A549 (cell line): ENCODE measurements around the gene TCF23. TPM values are rescaled to one million over a fixed set of nuclear protein-coding genes. Genes with fewer than 3 reads are reported as not detected.

Experiments used
- ATAC-seq, 2 experiments: fragments of 200-7000 bp in 1 of 2; fragments of >200 bp in 1 of 2; cut with Nextera tagmentation in 1 of 2; cut with Tn5 transposase in 1 of 2; 3 replicates each; pipeline versions ENCODE4 v1.8.0 to v1.9.1; 2018 to 2020; ENCODE audit warnings: mild to moderate bottlenecking in 1 of 2, moderate library complexity in 1 of 2
- CTCF ChIA-PET: fragments of 300-600 bp; sonication (Branson Sonifier 250); formaldehyde crosslinking; extraction: SDS; loops from one replicate; lab custom pipeline; 2021; ENCODE audit warnings: antibody characterized with exemption, inconsistent platforms; lab: Yijun Ruan, JAX
- POLR2A ChIA-PET: fragments of 350-600 bp; formaldehyde crosslinking; extraction: SDS; loops from one replicate; lab custom pipeline; 2021; ENCODE audit warnings: antibody characterized with exemption, inconsistent platforms; lab: Yijun Ruan, JAX
- DNase-seq, 2 experiments: peaks; one replicate each; pipeline versions ENCODE4 v3.0.0 to v3.0.0-alpha.2; 2011 to 2016; ENCODE audit warnings: low read depth in 1 of 2, low spot score in 1 of 2
- FAIRE-seq: peaks from 2 replicates; lab custom pipeline; 2011; peaks lifted over from hg19 to GRCh38; lab: Jason Lieb, UNC
- H3K27ac ChIP-seq, 2 experiments: fragments of >200 bp; sonication (Bioruptor Twin); formaldehyde crosslinking; 3 replicates each; pipeline ENCODE4 v1.5.1; 2016 to 2017
- H3K4me1 ChIP-seq: fragments of >200 bp; sonication (Bioruptor Twin); formaldehyde crosslinking; 3 replicates; pipeline ENCODE4 v1.6.1; 2016
- H3K4me2 ChIP-seq: fragments of >200 bp; sonication (Bioruptor Twin); formaldehyde crosslinking; 3 replicates; pipeline ENCODE4 v1.6.1; 2016
- H3K4me3 ChIP-seq: fragments of >200 bp; sonication (Bioruptor Twin); formaldehyde crosslinking; 3 replicates; pipeline ENCODE4 v1.5.1; 2016
- H3K9me3 ChIP-seq: fragments of >200 bp; sonication (Bioruptor Twin); formaldehyde crosslinking; 3 replicates; pipeline ENCODE4 v1.6.1; 2016
- ATOH8 ChIP-seq: fragments of 250-450 bp; sonication (Bioruptor Pico); IDR thresholded peaks from 2 replicates; pipeline ENCODE4 v1.5.0; 2020; ENCODE audit warnings: low read depth, mild to moderate bottlenecking, moderate library complexity
- CEBPB ChIP-seq, 2 experiments: fragments of >200 bp in 1 of 2; sonication (Bioruptor Twin) in 1 of 2; formaldehyde crosslinking in 1 of 2; IDR thresholded peaks; 2 replicates each; pipeline ENCODE4 v1.6.1; 2012 to 2016
- EHF ChIP-seq: fragments of 250-450 bp; sonication (Bioruptor Pico); IDR thresholded peaks from 2 replicates; pipeline ENCODE4 v1.5.0; 2020; ENCODE audit warnings: mild to moderate bottlenecking
- EP300 ChIP-seq, 2 experiments: fragments of >200 bp; sonication (Bioruptor Twin); formaldehyde crosslinking; IDR thresholded peaks; 2 replicates in 1 of 2; 3 replicates in 1 of 2; pipeline ENCODE4 v1.6.1; 2016 to 2017
- HEYL ChIP-seq: fragments of 250-450 bp; sonication (Bioruptor Pico); IDR thresholded peaks from 2 replicates; pipeline ENCODE4 v1.8.0; 2021; ENCODE audit warnings: mild to moderate bottlenecking, moderate library complexity
- HOXA7 ChIP-seq: fragments of 250-450 bp; sonication (Bioruptor Pico); IDR thresholded peaks from 2 replicates; pipeline ENCODE4 v1.5.0; 2020; ENCODE audit warnings: mild to moderate bottlenecking, moderate library complexity
- MAX ChIP-seq: IDR thresholded peaks from 2 replicates; pipeline ENCODE4 v1.6.1; 2012
- MYC ChIP-seq: IDR thresholded peaks from 2 replicates; pipeline ENCODE4 v1.6.1; 2012; ENCODE audit warnings: mild to moderate bottlenecking, inconsistent platforms, low read length, improper control_type of control experiment, borderline replicate concordance
- NFE2L2 ChIP-seq: fragments of 150-350 bp; conservative IDR thresholded peaks from 2 replicates; pipeline ENCODE4 v1.6.1; 2014; ENCODE audit warnings: low read length
- NPAS2 ChIP-seq: fragments of 250-450 bp; sonication (Bioruptor Pico); IDR thresholded peaks from 2 replicates; pipeline ENCODE4 v1.8.0; 2022; ENCODE audit warnings: mild to moderate bottlenecking, moderate library complexity, borderline replicate concordance
- POLR2A ChIP-seq: IDR thresholded peaks from 2 replicates; pipeline ENCODE4 v1.6.1; 2012; ENCODE audit warnings: mild to moderate bottlenecking, low read length
- SREBF2 ChIP-seq: fragments of 450-650 bp; IDR thresholded peaks from 2 replicates; pipeline ENCODE4 v1.6.1; 2014; ENCODE audit warnings: mild to moderate bottlenecking, moderate library complexity
- TP53 ChIP-seq: fragments of 250-450 bp; sonication (Bioruptor Pico); IDR thresholded peaks from 2 replicates; pipeline ENCODE4 v1.5.0; 2021; ENCODE audit warnings: mild to moderate bottlenecking, moderate library complexity
- USF2 ChIP-seq: fragments of 450-650 bp; IDR thresholded peaks from 2 replicates; pipeline ENCODE4 v1.6.1; 2014; ENCODE audit warnings: antibody characterized with exemption
- ZFP36 ChIP-seq: fragments of 450-650 bp; IDR thresholded peaks from 2 replicates; pipeline ENCODE4 v1.6.1; 2014; ENCODE audit warnings: borderline replicate concordance; ENCODE audit not compliant: partially characterized antibody
- ZNF302 ChIP-seq: fragments of 250-450 bp; sonication (Bioruptor Pico); IDR thresholded peaks from 2 replicates; pipeline ENCODE4 v1.9.0; 2021; ENCODE audit warnings: inconsistent platforms, mild to moderate bottlenecking, moderate library complexity
- WGBS: methylation state at CpG from one replicate; pipeline ENCODE4 v1.1.6; 2017; ENCODE audit errors: missing lambda C conversion rate; 5-methylcytosine and 5-hydroxymethylcytosine counted together
- polyA plus RNA-seq, 4 experiments: library from polyadenylated mRNA; depleted of rRNA in 3 of 4; stranded (reverse); fragments of >200 nt; fragmentation: RNase III in 1 of 4; extraction: RNeasy Plus Mini Kit Qiagen cat#74134 plus additional on column Dnase treatment in 1 of 4; gene quantifications; 2 replicates in 3 of 4; 3 replicates in 1 of 4; pipeline ENCODE4 v1.2.3, GENCODE V29; 2011 to 2017
- TF ChIP-seq, protein P1 (sequence below): fragments of 250-450 bp; sonication (Bioruptor Pico); IDR thresholded peaks from 2 replicates; pipeline ENCODE4 v1.5.0; 2021; ENCODE audit warnings: mild to moderate bottlenecking, moderate library complexity, borderline replicate concordance
- TF ChIP-seq, protein P2 (sequence below): fragments of >200 bp; sonication (Bioruptor Twin); formaldehyde crosslinking; IDR thresholded peaks from 2 replicates; pipeline ENCODE4 v1.6.1; 2016
- TF ChIP-seq, protein P3 (sequence below): fragments of 200-600 bp; sonication (generic); IDR thresholded peaks from 2 replicates; pipeline ENCODE4 v1.6.1; 2016; ENCODE audit warnings: antibody characterized with exemption, mild to moderate bottlenecking, moderate library complexity

The TCF23 gene
- polyA plus RNA-seq, 2 of the 4 experiments (the other 2 are of a cell fraction): not detected

DNA sequence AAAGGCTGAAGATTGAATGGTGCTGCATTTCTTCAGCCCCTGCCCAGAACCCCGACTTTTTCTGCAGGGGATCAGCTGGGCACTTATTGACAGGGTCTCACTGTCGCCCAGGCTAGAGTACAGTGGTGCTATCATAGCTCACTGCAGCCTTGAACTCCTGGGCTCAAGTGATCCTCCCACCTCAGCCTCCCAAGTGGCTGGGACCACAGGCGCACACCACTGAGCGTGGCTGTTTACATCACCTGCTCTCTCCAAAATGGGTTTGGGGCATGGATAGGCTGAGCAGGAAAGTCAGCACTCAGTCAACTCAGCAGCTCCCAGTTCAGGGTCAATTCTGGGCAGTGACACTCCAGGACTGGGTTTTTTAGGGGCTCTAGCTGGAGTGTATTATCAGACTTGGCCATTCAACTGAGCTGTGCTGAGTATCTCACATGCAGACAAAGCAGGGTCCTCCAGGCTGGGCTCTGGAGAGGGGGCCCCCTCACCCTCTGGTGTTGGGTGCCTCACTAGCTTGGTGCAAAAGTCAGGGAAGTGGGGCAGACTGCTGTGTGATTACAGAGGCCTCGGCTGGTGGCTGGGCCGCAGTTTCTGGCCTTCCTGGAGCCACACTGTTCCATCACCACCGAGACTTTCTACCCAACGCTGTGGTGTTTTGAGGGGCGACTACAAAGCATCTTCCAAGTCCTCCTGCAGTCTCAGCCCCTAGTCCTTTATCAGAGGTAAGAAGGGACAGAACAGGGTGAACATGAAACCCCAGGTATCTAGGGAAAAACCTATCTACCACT lies 20.7 kb upstream of the TCF23 start:
- FAIRE-seq (no peak), ATAC-seq (no peak), DNase-seq (no peak)
- TF ChIP-seq HEYL (no peak), EHF (no peak), NPAS2 (CRISPR knock-in tag) (no peak), ATOH8 (no peak), EP300 (IDR thresholded peaks at IDR 0.05) (no peak), TP53 (no peak), MYC (no peak), HOXA7 (CRISPR knock-in tag) (no peak), USF2 (no peak), CEBPB (IDR thresholded peaks at IDR 0.05) (no peak), ZNF302 (no peak), MAX (no peak)
- TF ChIP-seq, protein P1, sequence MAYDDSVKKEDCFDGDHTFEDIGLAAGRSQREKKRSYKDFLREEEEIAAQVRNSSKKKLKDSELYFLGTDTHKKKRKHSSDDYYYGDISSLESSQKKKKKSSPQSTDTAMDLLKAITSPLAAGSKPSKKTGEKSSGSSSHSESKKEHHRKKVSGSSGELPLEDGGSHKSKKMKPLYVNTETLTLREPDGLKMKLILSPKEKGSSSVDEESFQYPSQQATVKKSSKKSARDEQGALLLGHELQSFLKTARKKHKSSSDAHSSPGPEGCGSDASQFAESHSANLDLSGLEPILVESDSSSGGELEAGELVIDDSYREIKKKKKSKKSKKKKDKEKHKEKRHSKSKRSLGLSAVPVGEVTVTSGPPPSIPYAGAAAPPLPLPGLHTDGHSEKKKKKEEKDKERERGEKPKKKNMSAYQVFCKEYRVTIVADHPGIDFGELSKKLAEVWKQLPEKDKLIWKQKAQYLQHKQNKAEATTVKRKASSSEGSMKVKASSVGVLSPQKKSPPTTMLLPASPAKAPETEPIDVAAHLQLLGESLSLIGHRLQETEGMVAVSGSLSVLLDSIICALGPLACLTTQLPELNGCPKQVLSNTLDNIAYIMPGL: no peak
- TF ChIP-seq, protein P2, sequence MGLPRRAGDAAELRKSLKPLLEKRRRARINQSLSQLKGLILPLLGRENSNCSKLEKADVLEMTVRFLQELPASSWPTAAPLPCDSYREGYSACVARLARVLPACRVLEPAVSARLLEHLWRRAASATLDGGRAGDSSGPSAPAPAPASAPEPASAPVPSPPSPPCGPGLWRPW: no peak
- Histone ChIP-seq H3K9me3 (no peaks in the 10 kb centered on the region), H3K4me2 (no peak overlapping the region), H3K4me3 (no peak overlapping the region), H3K4me1 (peaks cover 9% of the 10 kb centered on the region), H3K27ac (no peak overlapping the region)
- 91% methylated on average over 9 of the region's 9 CpGs for WGBS
- CTCF ChIA-PET: interaction anchor here (0.7 to 1.7 kb wide), 5 partner anchors 12 to 64 kb away, joined by 3 to 4 read pairs (median 3); no protein-coding TSS in a partner anchor
- POLR2A ChIA-PET: interaction anchor here (1.3 kb wide), 1 partner anchor 84 kb away, joined by 3 read pairs; the partner anchor contains the start of genes ATRAID and SLC5A6

DNA sequence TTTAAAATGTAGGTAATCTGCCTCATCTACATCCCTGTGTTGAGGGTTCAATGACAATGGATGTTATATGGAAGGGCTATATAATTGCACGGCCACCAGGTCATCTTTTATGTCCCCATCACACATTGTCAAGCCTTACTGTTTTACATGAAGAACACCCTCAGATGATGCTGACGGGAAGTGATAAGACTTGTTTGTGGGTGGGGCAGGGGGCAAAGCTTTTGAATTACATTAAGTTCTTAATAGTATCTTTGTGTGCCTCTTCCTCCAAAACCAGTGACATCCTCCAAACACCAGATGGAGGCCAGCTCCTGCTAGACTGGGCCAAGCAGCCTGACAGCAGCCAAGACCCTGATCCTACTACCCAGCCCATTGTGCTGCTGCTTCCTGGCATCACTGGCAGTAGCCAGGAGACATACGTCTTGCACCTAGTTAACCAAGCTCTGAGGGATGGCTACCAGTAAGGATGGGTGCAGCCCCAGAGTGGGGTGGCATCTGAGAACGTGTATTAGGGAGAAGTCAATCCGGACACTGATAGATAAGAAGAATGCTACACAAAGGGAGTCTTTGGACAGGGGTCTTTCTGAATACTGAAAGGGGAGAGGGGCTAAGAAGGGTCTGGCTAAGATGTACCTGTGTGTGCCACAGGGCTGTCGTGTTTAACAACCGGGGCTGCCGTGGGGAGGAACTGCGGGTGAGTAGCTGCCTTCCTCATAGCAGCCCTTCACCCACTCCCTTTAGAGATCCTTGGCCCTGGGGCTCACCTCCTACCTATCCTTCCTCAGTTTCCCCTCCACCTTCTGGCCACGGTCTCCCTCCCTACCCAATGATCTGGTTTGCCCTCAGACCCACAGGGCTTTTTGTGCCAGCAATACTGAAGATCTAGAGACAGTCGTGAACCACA lies 19.9 kb upstream of the TCF23 start:
- TF ChIP-seq ZFP36 (no peak), NFE2L2 (no peak), EP300 (IDR thresholded peaks at IDR 0.05) (no peak), SREBF2 (no peak), POLR2A (0 out of 2 replicates have a peak, but pooled peaks have one; percentile 14)
- TF ChIP-seq, protein P3, sequence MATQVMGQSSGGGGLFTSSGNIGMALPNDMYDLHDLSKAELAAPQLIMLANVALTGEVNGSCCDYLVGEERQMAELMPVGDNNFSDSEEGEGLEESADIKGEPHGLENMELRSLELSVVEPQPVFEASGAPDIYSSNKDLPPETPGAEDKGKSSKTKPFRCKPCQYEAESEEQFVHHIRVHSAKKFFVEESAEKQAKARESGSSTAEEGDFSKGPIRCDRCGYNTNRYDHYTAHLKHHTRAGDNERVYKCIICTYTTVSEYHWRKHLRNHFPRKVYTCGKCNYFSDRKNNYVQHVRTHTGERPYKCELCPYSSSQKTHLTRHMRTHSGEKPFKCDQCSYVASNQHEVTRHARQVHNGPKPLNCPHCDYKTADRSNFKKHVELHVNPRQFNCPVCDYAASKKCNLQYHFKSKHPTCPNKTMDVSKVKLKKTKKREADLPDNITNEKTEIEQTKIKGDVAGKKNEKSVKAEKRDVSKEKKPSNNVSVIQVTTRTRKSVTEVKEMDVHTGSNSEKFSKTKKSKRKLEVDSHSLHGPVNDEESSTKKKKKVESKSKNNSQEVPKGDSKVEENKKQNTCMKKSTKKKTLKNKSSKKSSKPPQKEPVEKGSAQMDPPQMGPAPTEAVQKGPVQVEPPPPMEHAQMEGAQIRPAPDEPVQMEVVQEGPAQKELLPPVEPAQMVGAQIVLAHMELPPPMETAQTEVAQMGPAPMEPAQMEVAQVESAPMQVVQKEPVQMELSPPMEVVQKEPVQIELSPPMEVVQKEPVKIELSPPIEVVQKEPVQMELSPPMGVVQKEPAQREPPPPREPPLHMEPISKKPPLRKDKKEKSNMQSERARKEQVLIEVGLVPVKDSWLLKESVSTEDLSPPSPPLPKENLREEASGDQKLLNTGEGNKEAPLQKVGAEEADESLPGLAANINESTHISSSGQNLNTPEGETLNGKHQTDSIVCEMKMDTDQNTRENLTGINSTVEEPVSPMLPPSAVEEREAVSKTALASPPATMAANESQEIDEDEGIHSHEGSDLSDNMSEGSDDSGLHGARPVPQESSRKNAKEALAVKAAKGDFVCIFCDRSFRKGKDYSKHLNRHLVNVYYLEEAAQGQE: no peak
- ATAC-seq (no peak), FAIRE-seq (no peak), DNase-seq (no peak)
- Histone ChIP-seq H3K4me1 (peaks cover 13% of the 10 kb centered on the region), H3K9me3 (no peaks in the 10 kb centered on the region), H3K4me3 (no peak overlapping the region), H3K4me2 (no peak overlapping the region), H3K27ac (no peak overlapping the region)
- 90% methylated on average over 11 of the region's 11 CpGs for WGBS
- ChIA-PET POLR2A (no interaction called here), CTCF (interaction anchor here (0.7 to 1.7 kb wide), 5 partner anchors 13 to 63 kb away, joined by 3 to 4 read pairs (median 3); no protein-coding TSS in a partner anchor)
